WTC11 (cell line): Measurements from ENCODE around the gene SH2B3. TPM values are rescaled to one million over a fixed set of nuclear protein-coding genes. Genes with fewer than 3 reads are reported as not detected.

Source experiments
- ATAC-seq: fragments of 200-7000 bp; cut with Tn5 transposase; 2 replicates; pipeline ENCODE4 v1.10.0; 2021; ENCODE audit warnings: mild to moderate bottlenecking, moderate library complexity
- CTCF ChIA-PET: fragments of 300-600 bp; sonication (Branson Sonifier 250); formaldehyde crosslinking; loops from one replicate; lab custom pipeline; 2021; ENCODE audit warnings: antibody characterized with exemption; lab: Charles Lee
- POLR2A ChIA-PET: fragments of 350-600 bp; sonication (Branson Sonifier 250); formaldehyde crosslinking; loops from one replicate; lab custom pipeline; 2021; ENCODE audit warnings: antibody characterized with exemption; lab: Charles Lee
- DNase-seq: peaks from one replicate; pipeline ENCODE4 v3.0.0; 2021; ENCODE audit warnings: low spot score
- H3K27ac Mint-ChIP-seq: 2 replicates; pipeline ENCODE4 v1.8.0; 2021; ENCODE audit warnings: mixed read lengths
- H3K27me3 Mint-ChIP-seq: 2 replicates; pipeline ENCODE4 v1.8.0; 2021; ENCODE audit warnings: low read depth, mild to moderate bottlenecking, moderate library complexity, mixed read lengths
- H3K36me3 Mint-ChIP-seq: 2 replicates; pipeline ENCODE4 v1.8.0; 2021; ENCODE audit warnings: mixed read lengths
- H3K4me1 Mint-ChIP-seq: 2 replicates; pipeline ENCODE4 v1.8.0; 2022; ENCODE audit warnings: mixed read lengths
- H3K4me3 Mint-ChIP-seq: 2 replicates; pipeline ENCODE4 v1.8.0; 2021; ENCODE audit warnings: mild to moderate bottlenecking, moderate library complexity, mixed read lengths
- H3K9me3 Mint-ChIP-seq: 2 replicates; pipeline ENCODE4 v1.8.0; 2021; ENCODE audit warnings: mixed read lengths
- CBFB ChIP-seq: sonication (generic); formaldehyde crosslinking; IDR thresholded peaks from 2 replicates; pipeline ENCODE4 v1.8.1; 2022; ENCODE audit warnings: mild to moderate bottlenecking, low read depth, missing genetic modification reagents
- CREB1 ChIP-seq: sonication (generic); formaldehyde crosslinking; IDR thresholded peaks from 2 replicates; pipeline ENCODE4 v1.8.0; 2023; ENCODE audit warnings: mild to moderate bottlenecking, missing genetic modification reagents
- ELF4 ChIP-seq: sonication (generic); formaldehyde crosslinking; IDR thresholded peaks from 2 replicates; pipeline ENCODE4 v1.8.1; 2022; ENCODE audit warnings: low read depth, mild to moderate bottlenecking, moderate library complexity, missing genetic modification reagents
- ESRRA ChIP-seq: sonication (generic); formaldehyde crosslinking; IDR thresholded peaks from 2 replicates; pipeline ENCODE4 v1.8.1; 2022; ENCODE audit warnings: mild to moderate bottlenecking, missing genetic modification reagents, borderline replicate concordance
- JAZF1 ChIP-seq: fragments of 250-450 bp; sonication (Bioruptor Pico); IDR thresholded peaks from 2 replicates; pipeline ENCODE4 v1.9.0; 2021; ENCODE audit warnings: moderate library complexity, mild to moderate bottlenecking, inconsistent platforms
- NFE2L1 ChIP-seq: sonication (generic); formaldehyde crosslinking; IDR thresholded peaks from 2 replicates; pipeline ENCODE4 v1.8.1; 2023; ENCODE audit warnings: missing genetic modification reagents
- SMAD4 ChIP-seq: sonication (generic); formaldehyde crosslinking; IDR thresholded peaks from 2 replicates; pipeline ENCODE4 v1.8.0; 2022; ENCODE audit warnings: mild to moderate bottlenecking, missing genetic modification reagents
- SP1 ChIP-seq: sonication (generic); formaldehyde crosslinking; conservative IDR thresholded peaks from 2 replicates; pipeline ENCODE4 v1.8.1; 2022; ENCODE audit warnings: missing genetic modification reagents
- TEAD4 ChIP-seq: sonication (generic); formaldehyde crosslinking; IDR thresholded peaks from 2 replicates; pipeline ENCODE4 v1.8.0; 2022; ENCODE audit warnings: mild to moderate bottlenecking, missing genetic modification reagents
- ZNF121 ChIP-seq: sonication (generic); formaldehyde crosslinking; IDR thresholded peaks from 2 replicates; pipeline ENCODE4 v1.8.0; 2023; ENCODE audit warnings: missing genetic modification reagents
- ZNF396 ChIP-seq: fragments of 250-450 bp; sonication (Bioruptor Pico); IDR thresholded peaks from 2 replicates; pipeline ENCODE4 v1.8.0; 2021; ENCODE audit warnings: mild to moderate bottlenecking, moderate library complexity, borderline replicate concordance
- ZNF416 ChIP-seq: fragments of 250-450 bp; sonication (Bioruptor Pico); IDR thresholded peaks from 2 replicates; pipeline ENCODE4 v1.9.0; 2021; ENCODE audit warnings: mild to moderate bottlenecking, inconsistent platforms
- ZNF671 ChIP-seq: fragments of 250-450 bp; sonication (Bioruptor Pico); IDR thresholded peaks from 2 replicates; pipeline ENCODE4 v1.8.0; 2021; ENCODE audit warnings: mild to moderate bottlenecking
- total RNA-seq: library from RNA; stranded (reverse); gene quantifications from 3 replicates; pipeline ENCODE4 v1.2.3, GENCODE V29; 2021
- TF ChIP-seq, protein P1 (sequence below): sonication (generic); formaldehyde crosslinking; IDR thresholded peaks from 2 replicates; pipeline ENCODE4 v1.8.0; 2022; ENCODE audit warnings: mild to moderate bottlenecking, missing genetic modification reagents
- TF ChIP-seq, protein P2 (sequence below): sonication (generic); formaldehyde crosslinking; IDR thresholded peaks from 2 replicates; pipeline ENCODE4 v1.8.1; 2022; ENCODE audit warnings: low read depth, missing genetic modification reagents, borderline replicate concordance
- TF ChIP-seq, protein P3 (sequence below): sonication (generic); formaldehyde crosslinking; IDR thresholded peaks from 2 replicates; pipeline ENCODE4 v1.8.1; 2022; ENCODE audit warnings: mild to moderate bottlenecking, missing genetic modification reagents, moderate library complexity, borderline replicate concordance
- TF ChIP-seq, protein P4 (sequence below): fragments of 250-450 bp; sonication (Bioruptor Pico); conservative IDR thresholded peaks from 2 replicates; pipeline ENCODE4 v1.9.0; 2021; ENCODE audit warnings: mild to moderate bottlenecking
- TF ChIP-seq, protein P5 (sequence below): fragments of 250-450 bp; sonication (Bioruptor Pico); IDR thresholded peaks from 2 replicates; pipeline ENCODE4 v1.9.0; 2021; ENCODE audit warnings: moderate library complexity, mild to moderate bottlenecking, inconsistent platforms, borderline replicate concordance
- TF ChIP-seq, protein P6 (sequence below): sonication (generic); formaldehyde crosslinking; IDR thresholded peaks from 2 replicates; pipeline ENCODE4 v1.8.1; 2023; ENCODE audit warnings: mild to moderate bottlenecking, missing genetic modification reagents, moderate library complexity

The SH2B3 gene
- total RNA-seq, 1 experiment from 2014 or later: 31.8 TPM

DNA sequence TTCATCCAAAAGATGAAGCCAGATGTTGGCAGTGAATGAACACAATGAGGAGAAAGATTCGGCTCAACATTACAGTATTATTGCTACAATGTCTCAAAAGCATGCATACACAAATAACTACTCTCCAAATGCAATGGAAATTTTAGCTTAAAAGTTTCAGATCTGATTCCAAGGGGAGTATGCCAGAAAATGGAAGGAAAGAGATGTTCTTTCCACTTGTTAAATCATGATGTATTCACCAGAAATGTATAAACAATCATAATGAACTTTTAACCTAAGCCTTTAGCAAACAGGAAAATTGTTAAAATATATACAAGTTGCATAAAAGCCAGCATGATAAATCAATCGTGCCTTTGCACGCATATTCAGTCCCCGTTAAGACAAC, 62.1 kb downstream of the SH2B3 start:
- Mint-ChIP-seq H3K4me1 (no peaks in the 10 kb centered on the region), H3K36me3 (peaks cover 50% of the 10 kb centered on the region), H3K9me3 (no peaks in the 10 kb centered on the region), H3K4me3 (no peak overlapping the region), H3K27ac (peak overlapping the region; percentile 39), H3K27me3 (no peaks in the 10 kb centered on the region)
- POLR2A ChIA-PET: no interaction called here
- ATAC-seq (no peak), DNase-seq (no peak)
- CTCF ChIA-PET: no interaction called here
- TF ChIP-seq ZNF121 (CRISPR knock-in tag): no peak
- TF ChIP-seq, protein P1, sequence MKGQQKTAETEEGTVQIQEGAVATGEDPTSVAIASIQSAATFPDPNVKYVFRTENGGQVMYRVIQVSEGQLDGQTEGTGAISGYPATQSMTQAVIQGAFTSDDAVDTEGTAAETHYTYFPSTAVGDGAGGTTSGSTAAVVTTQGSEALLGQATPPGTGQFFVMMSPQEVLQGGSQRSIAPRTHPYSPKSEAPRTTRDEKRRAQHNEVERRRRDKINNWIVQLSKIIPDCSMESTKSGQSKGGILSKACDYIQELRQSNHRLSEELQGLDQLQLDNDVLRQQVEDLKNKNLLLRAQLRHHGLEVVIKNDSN: no peak
- no peak for TF ChIP-seq ZNF671 (CRISPR knock-in tag)
- no peak for TF ChIP-seq CBFB (CRISPR knock-in tag)
- no peak for TF ChIP-seq NFE2L1 (CRISPR knock-in tag)
- TF ChIP-seq, protein P2, sequence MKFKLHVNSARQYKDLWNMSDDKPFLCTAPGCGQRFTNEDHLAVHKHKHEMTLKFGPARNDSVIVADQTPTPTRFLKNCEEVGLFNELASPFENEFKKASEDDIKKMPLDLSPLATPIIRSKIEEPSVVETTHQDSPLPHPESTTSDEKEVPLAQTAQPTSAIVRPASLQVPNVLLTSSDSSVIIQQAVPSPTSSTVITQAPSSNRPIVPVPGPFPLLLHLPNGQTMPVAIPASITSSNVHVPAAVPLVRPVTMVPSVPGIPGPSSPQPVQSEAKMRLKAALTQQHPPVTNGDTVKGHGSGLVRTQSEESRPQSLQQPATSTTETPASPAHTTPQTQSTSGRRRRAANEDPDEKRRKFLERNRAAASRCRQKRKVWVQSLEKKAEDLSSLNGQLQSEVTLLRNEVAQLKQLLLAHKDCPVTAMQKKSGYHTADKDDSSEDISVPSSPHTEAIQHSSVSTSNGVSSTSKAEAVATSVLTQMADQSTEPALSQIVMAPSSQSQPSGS: no peak
- TF ChIP-seq, protein P3, sequence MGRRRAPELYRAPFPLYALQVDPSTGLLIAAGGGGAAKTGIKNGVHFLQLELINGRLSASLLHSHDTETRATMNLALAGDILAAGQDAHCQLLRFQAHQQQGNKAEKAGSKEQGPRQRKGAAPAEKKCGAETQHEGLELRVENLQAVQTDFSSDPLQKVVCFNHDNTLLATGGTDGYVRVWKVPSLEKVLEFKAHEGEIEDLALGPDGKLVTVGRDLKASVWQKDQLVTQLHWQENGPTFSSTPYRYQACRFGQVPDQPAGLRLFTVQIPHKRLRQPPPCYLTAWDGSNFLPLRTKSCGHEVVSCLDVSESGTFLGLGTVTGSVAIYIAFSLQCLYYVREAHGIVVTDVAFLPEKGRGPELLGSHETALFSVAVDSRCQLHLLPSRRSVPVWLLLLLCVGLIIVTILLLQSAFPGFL (CRISPR knock-in tag): no peak
- TF ChIP-seq, protein P4, sequence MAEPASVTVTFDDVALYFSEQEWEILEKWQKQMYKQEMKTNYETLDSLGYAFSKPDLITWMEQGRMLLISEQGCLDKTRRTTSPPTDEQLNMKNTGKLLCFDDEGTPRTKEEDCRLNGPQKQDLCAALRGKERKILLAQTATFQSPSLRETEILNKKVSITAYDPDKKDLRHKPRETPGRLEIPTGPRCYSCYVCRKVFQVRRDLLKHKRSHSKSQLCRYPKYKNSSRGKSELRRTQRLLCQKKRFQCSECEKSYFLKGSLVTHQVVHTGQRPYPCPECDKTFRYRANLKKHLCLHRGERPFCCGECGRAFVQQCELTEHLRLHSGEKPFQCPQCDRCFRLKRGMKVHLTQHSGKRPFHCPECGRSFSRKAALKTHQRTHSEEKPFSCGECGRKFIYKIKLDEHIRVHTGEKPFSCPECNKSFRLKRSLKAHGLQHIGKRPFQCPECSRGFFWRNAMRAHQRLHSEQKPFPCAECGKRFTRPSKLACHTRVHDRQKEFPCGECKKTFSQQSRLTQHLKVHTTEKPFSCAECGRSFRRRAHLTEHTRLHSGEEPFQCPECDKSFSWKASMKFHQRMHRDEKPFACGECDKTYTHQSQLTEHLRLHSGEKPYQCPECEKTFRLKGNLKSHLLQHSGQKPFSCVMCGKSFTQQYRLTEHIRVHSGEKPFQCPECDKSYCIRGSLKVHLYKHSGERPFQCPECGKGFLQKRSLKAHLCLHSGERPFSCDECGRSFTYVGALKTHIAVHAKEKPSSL (CRISPR knock-in tag): no peak
- no peak for TF ChIP-seq ELF4 (CRISPR knock-in tag)
- no peak for TF ChIP-seq JAZF1 (CRISPR knock-in tag)
- no peak for TF ChIP-seq ESRRA
- no peak for TF ChIP-seq SMAD4
- no peak for TF ChIP-seq SP1 (CRISPR knock-in tag)
- TF ChIP-seq CREB1: no peak
- no peak for TF ChIP-seq ZNF396 (CRISPR knock-in tag)
- TF ChIP-seq, protein P5, sequence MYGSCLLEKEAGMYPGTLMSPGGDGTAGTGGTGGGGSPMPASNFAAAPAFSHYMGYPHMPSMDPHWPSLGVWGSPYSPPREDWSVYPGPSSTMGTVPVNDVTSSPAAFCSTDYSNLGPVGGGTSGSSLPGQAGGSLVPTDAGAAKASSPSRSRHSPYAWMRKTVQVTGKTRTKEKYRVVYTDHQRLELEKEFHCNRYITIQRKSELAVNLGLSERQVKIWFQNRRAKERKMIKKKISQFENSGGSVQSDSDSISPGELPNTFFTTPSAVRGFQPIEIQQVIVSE (CRISPR knock-in tag): no peak
- TF ChIP-seq TEAD4 (CRISPR knock-in tag): no peak
- no peak for TF ChIP-seq ZNF416

DNA sequence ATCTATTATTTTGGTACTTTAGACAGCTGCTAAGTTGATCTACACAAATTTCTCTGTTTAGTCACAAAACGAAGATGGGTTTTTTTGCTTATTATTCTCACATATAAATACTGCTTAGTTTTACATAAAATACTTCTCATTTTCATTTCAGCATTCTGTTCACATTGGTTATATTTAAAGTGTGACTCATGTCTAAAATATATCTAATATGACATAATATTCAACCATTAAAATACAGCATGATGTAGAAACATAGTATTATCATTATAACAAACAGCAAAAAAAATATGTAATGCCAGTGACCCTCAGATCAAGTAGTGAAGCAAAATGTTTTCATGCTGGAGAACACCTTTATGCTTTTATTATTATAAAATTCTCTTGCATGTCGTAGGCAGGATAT, 63.7 kb downstream of the SH2B3 start:
- Mint-ChIP-seq H3K4me1 (no peaks in the 10 kb centered on the region), H3K27ac (no peak overlapping the region), H3K36me3 (peaks cover 50% of the 10 kb centered on the region), H3K9me3 (no peaks in the 10 kb centered on the region), H3K27me3 (no peaks in the 10 kb centered on the region), H3K4me3 (no peak overlapping the region)
- TF ChIP-seq, protein P5 (CRISPR knock-in tag): no peak
- TF ChIP-seq, protein P6, sequence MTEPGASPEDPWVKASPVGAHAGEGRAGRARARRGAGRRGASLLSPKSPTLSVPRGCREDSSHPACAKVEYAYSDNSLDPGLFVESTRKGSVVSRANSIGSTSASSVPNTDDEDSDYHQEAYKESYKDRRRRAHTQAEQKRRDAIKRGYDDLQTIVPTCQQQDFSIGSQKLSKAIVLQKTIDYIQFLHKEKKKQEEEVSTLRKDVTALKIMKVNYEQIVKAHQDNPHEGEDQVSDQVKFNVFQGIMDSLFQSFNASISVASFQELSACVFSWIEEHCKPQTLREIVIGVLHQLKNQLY (CRISPR knock-in tag): no peak
- ChIA-PET POLR2A (no interaction called here), CTCF (no interaction called here)
- DNase-seq (no peak), ATAC-seq (no peak)
